Neural cell (in vitro differentiated cells): Measurements from ENCODE around the gene TM2D3. TPM values are rescaled to one million over a fixed set of nuclear protein-coding genes. Genes with fewer than 3 reads are reported as not detected.

ENCODE experiments used
- H2AFZ ChIP-seq: fragments of 200-600, 300-800 bp; sonication (generic), shearing (Covaris generic); 2 replicates; pipeline ENCODE4 v1.6.0; 2014; ENCODE audit warnings: low read depth, mild to moderate bottlenecking, antibody characterized with exemption, low read length, moderate library complexity
- H3F3A ChIP-seq: fragments of 200-600 bp; shearing (Covaris generic); 2 replicates; pipeline ENCODE4 v1.6.1; 2016; ENCODE audit warnings: mild to moderate bottlenecking, moderate library complexity, mixed read lengths, antibody characterized with exemption, low read length; ENCODE audit not compliant: insufficient read depth, poor library complexity, severe bottlenecking
- H3K27ac ChIP-seq: fragments of 200-600, 300-800 bp; sonication (generic), shearing (Covaris generic); 2 replicates; pipeline ENCODE4 v1.5.1; 2014; ENCODE audit warnings: mild to moderate bottlenecking, low read length, moderate library complexity
- H3K27me3 ChIP-seq: fragments of 300-800, 200-600 bp; sonication (generic), shearing (Covaris generic); 2 replicates; pipeline ENCODE4 v1.6.0; 2014; ENCODE audit warnings: mild to moderate bottlenecking, low read depth, low read length, moderate library complexity; ENCODE audit not compliant: insufficient read depth
- H3K36me3 ChIP-seq: fragments of 300-800, 200-600 bp; sonication (generic), shearing (Covaris generic); 2 replicates; pipeline ENCODE4 v1.5.1; 2014; ENCODE audit warnings: mild to moderate bottlenecking, antibody characterized with exemption, low read length, moderate library complexity; ENCODE audit not compliant: insufficient read depth
- H3K4me2 ChIP-seq: fragments of 300-800, 200-600 bp; sonication (generic), shearing (Covaris generic); 2 replicates; pipeline ENCODE4 v1.6.0; 2014; ENCODE audit warnings: mild to moderate bottlenecking, low read length
- H3K4me3 ChIP-seq: fragments of 300-800, 200-600 bp; sonication (generic), shearing (Covaris generic); 2 replicates; pipeline ENCODE4 v1.5.1; 2014; ENCODE audit warnings: mild to moderate bottlenecking, low read length, moderate library complexity
- H3K79me2 ChIP-seq: fragments of 200-600 bp; shearing (Covaris generic); replicated peaks from 2 replicates; pipeline ENCODE4 v1.6.0; 2014; ENCODE audit warnings: mild to moderate bottlenecking, low read length, moderate library complexity; ENCODE audit not compliant: insufficient read depth
- H3K9ac ChIP-seq: fragments of 300-800, 200-600 bp; sonication (generic), shearing (Covaris generic); 2 replicates; pipeline ENCODE4 v1.6.1; 2016; ENCODE audit warnings: mild to moderate bottlenecking, low read length, mixed read lengths
- H3K9me2 ChIP-seq: fragments of 200-600 bp; shearing (Covaris generic); 2 replicates; pipeline ENCODE4 v1.6.1; 2016; ENCODE audit warnings: mild to moderate bottlenecking, low read length, mixed read lengths; ENCODE audit not compliant: insufficient read depth
- H3K9me3 ChIP-seq: fragments of 200-600, 300-800 bp; sonication (generic), shearing (Covaris generic); 2 replicates; pipeline ENCODE4 v1.6.1; 2016; ENCODE audit warnings: mild to moderate bottlenecking, mixed run types, low read length, moderate library complexity, mixed read lengths
- H4K20me1 ChIP-seq: fragments of 200-600 bp; shearing (Covaris generic); 2 replicates; pipeline ENCODE4 v1.6.1; 2016; ENCODE audit warnings: mild to moderate bottlenecking, mixed run types; ENCODE audit not compliant: insufficient read depth
- CTCF ChIP-seq: fragments of 450-650 bp; IDR thresholded peaks from 2 replicates; pipeline ENCODE4 v1.5.1; 2014; ENCODE audit warnings: antibody characterized with exemption, mild to moderate bottlenecking, moderate library complexity; ENCODE audit not compliant: poor library complexity, severe bottlenecking
- EP300 ChIP-seq: fragments of 450-650 bp; conservative IDR thresholded peaks from 2 replicates; pipeline ENCODE4 v1.6.1; 2014; ENCODE audit warnings: antibody characterized with exemption, mild to moderate bottlenecking, moderate library complexity; ENCODE audit not compliant: poor library complexity, severe bottlenecking
- EZH2 ChIP-seq: fragments of 200-600, 300-800 bp; shearing (Covaris generic), sonication (generic); IDR thresholded peaks from 2 replicates; pipeline ENCODE4 v1.6.1; 2014; ENCODE audit warnings: antibody characterized with exemption, low read length, borderline replicate concordance, mild to moderate bottlenecking; ENCODE audit not compliant: insufficient read depth, poor library complexity, severe bottlenecking
- MXI1 ChIP-seq: fragments of 450-650 bp; conservative IDR thresholded peaks from 2 replicates; pipeline ENCODE4 v1.6.1; 2014; ENCODE audit warnings: antibody characterized with exemption, mild to moderate bottlenecking; ENCODE audit not compliant: poor library complexity, severe bottlenecking
- POLR2AphosphoS5 ChIP-seq: IDR thresholded peaks from 2 replicates; pipeline ENCODE4 v1.6.1; 2012
- RAD21 ChIP-seq: fragments of 450-650 bp; conservative IDR thresholded peaks from 2 replicates; pipeline ENCODE4 v1.6.1; 2014; ENCODE audit warnings: antibody characterized with exemption, mild to moderate bottlenecking, moderate library complexity
- SMC3 ChIP-seq: fragments of 450-650 bp; conservative IDR thresholded peaks from 2 replicates; pipeline ENCODE4 v1.6.1; 2014; ENCODE audit warnings: antibody characterized with exemption, mild to moderate bottlenecking, moderate library complexity; ENCODE audit not compliant: poor library complexity
- TAF1 ChIP-seq: IDR thresholded peaks from 2 replicates; pipeline ENCODE4 v1.6.1; 2012; ENCODE audit warnings: low read depth
- polyA plus RNA-seq: library from polyadenylated mRNA; depleted of rRNA; stranded (reverse); fragments of >200 nt; gene quantifications from 2 replicates; pipeline ENCODE4 v1.2.3, GENCODE V29; 2014
- TF ChIP-seq, protein P1 (sequence below): IDR thresholded peaks from 2 replicates; pipeline ENCODE4 v1.6.1; 2012; ENCODE audit warnings: borderline replicate concordance

Gene TM2D3
- polyA plus RNA-seq, 1 donor from 2014 or later: 343 TPM

GRCh38 chr15:101618076-101618475 lies 34.1 kb downstream of the TM2D3 start:
- no peaks in the 10 kb centered on the region for H3K9me3 ChIP-seq
- H3K9me2 ChIP-seq: no peaks in the 10 kb centered on the region
- H3K4me2 ChIP-seq: no peak overlapping the region
- no peaks in the 10 kb centered on the region for H4K20me1 ChIP-seq
- H2AFZ ChIP-seq: no peak overlapping the region
- H3K27me3 ChIP-seq: no peaks in the 10 kb centered on the region
- no peak overlapping the region for H3K27ac ChIP-seq
- H3K79me2 ChIP-seq: no peaks in the 10 kb centered on the region
- TF ChIP-seq, protein P1, sequence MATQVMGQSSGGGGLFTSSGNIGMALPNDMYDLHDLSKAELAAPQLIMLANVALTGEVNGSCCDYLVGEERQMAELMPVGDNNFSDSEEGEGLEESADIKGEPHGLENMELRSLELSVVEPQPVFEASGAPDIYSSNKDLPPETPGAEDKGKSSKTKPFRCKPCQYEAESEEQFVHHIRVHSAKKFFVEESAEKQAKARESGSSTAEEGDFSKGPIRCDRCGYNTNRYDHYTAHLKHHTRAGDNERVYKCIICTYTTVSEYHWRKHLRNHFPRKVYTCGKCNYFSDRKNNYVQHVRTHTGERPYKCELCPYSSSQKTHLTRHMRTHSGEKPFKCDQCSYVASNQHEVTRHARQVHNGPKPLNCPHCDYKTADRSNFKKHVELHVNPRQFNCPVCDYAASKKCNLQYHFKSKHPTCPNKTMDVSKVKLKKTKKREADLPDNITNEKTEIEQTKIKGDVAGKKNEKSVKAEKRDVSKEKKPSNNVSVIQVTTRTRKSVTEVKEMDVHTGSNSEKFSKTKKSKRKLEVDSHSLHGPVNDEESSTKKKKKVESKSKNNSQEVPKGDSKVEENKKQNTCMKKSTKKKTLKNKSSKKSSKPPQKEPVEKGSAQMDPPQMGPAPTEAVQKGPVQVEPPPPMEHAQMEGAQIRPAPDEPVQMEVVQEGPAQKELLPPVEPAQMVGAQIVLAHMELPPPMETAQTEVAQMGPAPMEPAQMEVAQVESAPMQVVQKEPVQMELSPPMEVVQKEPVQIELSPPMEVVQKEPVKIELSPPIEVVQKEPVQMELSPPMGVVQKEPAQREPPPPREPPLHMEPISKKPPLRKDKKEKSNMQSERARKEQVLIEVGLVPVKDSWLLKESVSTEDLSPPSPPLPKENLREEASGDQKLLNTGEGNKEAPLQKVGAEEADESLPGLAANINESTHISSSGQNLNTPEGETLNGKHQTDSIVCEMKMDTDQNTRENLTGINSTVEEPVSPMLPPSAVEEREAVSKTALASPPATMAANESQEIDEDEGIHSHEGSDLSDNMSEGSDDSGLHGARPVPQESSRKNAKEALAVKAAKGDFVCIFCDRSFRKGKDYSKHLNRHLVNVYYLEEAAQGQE: no peak
- TF ChIP-seq SMC3: no peak
- no peak for TF ChIP-seq EP300
- TF ChIP-seq EZH2: no peak
- no peak for TF ChIP-seq TAF1
- TF ChIP-seq CTCF: no peak
- no peak for TF ChIP-seq MXI1
- TF ChIP-seq POLR2AphosphoS5: no peak
- TF ChIP-seq RAD21: no peak
- H3K36me3 ChIP-seq: no peaks in the 10 kb centered on the region
- H3K9ac ChIP-seq: no peak overlapping the region
- H3F3A ChIP-seq: no peaks in the 10 kb centered on the region
- H3K4me3 ChIP-seq: no peak overlapping the region

DNA sequence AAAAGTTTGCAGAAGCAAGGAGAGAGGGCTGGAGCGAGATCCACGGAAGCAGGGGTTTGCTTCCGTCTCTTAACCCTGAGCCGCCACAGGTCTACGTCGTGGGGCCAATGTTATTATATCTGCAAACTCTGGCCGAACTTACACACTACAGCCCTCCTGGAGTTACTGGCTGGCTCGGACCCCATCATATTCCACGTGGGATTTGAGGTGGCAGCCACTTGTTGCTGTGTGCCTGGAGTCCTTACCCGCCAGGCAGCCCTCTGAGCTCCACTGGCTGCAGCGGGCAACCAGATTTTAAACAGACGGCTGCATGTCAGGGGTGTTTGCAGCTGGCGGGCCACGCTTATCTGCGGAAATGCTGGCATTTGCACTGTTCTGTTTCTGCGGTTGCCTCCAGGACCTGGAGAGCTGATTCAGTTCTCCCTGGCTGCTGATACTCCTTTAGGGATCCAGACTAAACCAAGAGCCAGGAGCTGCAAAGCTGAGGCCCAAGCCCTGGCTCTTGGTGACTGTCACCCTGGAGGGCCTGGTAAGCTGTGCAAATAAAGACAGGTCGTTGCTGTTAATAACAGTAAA lies 34.7 kb downstream of the TM2D3 start:
- Histone ChIP-seq H2AFZ (no peak overlapping the region), H4K20me1 (no peaks in the 10 kb centered on the region), H3K27me3 (no peaks in the 10 kb centered on the region), H3K9me2 (no peaks in the 10 kb centered on the region), H3K4me3 (no peak overlapping the region), H3K9ac (no peak overlapping the region), H3K4me2 (no peak overlapping the region), H3K36me3 (no peaks in the 10 kb centered on the region), H3K9me3 (no peaks in the 10 kb centered on the region), H3K27ac (no peak overlapping the region), H3F3A (no peaks in the 10 kb centered on the region), H3K79me2 (no peaks in the 10 kb centered on the region)
- TF ChIP-seq, protein P1: no peak
- TF ChIP-seq RAD21 (no peak), TAF1 (no peak), EP300 (no peak), POLR2AphosphoS5 (no peak), EZH2 (no peak), SMC3 (no peak)
